ENCODE results near the gene GRM7.

- TF ChIP-seq CTCF (IDR thresholded peaks at IDR 0.05): no peak
- no peak for TF ChIP-seq POLR2A (IDR thresholded peaks at IDR 0.05)
These were observed 507.1 kb downstream of the GRM7 start for GRCh38 chr3:7367968-7368367.
